ENCODE data around the gene MED23.

MED23 gene, protein sequence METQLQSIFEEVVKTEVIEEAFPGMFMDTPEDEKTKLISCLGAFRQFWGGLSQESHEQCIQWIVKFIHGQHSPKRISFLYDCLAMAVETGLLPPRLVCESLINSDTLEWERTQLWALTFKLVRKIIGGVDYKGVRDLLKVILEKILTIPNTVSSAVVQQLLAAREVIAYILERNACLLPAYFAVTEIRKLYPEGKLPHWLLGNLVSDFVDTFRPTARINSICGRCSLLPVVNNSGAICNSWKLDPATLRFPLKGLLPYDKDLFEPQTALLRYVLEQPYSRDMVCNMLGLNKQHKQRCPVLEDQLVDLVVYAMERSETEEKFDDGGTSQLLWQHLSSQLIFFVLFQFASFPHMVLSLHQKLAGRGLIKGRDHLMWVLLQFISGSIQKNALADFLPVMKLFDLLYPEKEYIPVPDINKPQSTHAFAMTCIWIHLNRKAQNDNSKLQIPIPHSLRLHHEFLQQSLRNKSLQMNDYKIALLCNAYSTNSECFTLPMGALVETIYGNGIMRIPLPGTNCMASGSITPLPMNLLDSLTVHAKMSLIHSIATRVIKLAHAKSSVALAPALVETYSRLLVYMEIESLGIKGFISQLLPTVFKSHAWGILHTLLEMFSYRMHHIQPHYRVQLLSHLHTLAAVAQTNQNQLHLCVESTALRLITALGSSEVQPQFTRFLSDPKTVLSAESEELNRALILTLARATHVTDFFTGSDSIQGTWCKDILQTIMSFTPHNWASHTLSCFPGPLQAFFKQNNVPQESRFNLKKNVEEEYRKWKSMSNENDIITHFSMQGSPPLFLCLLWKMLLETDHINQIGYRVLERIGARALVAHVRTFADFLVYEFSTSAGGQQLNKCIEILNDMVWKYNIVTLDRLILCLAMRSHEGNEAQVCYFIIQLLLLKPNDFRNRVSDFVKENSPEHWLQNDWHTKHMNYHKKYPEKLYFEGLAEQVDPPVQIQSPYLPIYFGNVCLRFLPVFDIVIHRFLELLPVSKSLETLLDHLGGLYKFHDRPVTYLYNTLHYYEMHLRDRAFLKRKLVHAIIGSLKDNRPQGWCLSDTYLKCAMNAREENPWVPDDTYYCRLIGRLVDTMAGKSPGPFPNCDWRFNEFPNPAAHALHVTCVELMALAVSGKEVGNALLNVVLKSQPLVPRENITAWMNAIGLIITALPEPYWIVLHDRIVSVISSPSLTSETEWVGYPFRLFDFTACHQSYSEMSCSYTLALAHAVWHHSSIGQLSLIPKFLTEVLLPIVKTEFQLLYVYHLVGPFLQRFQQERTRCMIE (N-terminal part only)
- total RNA-seq, result 96.0 to 121 reads per million in 2 donors

DNA sequence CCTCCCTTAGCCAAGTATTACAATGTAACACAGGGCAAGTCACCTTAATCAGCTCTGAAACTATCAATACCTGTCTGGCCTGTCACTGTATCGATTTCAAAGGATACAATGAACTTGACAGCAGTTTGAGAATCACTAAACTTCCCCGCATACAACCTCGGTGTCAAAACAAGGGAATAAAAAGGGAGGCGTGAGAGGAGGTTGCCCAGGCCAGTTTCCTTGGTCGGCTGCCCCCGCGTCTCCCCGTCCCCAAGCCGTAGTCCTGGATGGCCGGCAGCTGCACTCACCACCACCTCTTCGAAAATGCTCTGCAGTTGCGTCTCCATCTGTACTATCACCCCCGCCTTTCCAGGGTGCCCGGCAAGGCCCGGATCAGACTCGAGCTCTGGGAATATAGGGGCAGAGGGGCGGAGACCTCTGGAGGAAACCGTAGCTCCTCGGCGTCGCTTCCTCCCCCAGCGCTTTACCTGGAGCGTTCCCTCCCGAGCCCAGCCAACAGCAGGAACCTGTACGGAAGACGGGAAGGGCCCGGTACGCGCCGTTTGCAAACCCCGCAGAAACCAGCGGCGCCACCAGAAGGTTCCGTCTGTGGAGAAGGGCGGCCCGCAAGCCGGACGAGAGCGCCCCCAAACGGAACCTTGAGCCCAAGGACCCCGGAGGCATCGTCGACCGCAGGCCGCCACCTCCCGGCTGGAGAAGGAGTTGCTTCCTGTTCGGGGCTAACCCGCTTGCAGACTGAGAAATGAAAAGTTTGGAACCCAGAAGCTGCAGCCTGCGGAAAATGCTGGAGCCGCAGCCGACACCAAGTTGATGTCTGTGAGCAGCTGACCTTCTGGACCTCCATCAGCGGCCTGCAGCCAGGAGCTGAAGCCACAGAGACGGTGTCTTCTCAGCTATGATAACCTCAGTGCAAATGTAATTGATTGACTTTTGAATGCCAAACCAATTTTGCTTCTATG is at the start of gene MED23:
MED23 (minus strand) TSS at position 519 of the 959 bp plus-strand sequence; CDS start at position 326, 193 bp downstream.
- peak; percentile 95 for DNase-seq

DNA sequence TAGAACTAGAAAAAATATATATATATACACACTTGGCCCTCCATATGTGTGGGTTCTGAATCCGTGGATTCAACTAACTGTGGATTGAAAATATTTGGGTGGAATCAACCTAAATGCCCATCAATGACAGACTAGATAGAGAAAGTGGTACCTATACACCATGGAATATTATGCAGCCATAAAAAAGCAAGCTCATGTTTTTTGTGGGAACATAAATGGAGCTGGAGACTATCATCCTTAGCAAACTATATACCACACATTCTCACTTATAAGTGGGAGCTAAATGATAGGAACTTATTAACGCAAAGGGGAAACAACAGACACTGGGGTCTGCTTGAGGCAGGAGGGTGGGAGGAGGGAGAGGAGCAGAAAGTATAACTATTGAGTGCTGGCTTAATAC is 45.1 kb upstream of the MED23 start:
- DNase-seq, result no peak

DNA sequence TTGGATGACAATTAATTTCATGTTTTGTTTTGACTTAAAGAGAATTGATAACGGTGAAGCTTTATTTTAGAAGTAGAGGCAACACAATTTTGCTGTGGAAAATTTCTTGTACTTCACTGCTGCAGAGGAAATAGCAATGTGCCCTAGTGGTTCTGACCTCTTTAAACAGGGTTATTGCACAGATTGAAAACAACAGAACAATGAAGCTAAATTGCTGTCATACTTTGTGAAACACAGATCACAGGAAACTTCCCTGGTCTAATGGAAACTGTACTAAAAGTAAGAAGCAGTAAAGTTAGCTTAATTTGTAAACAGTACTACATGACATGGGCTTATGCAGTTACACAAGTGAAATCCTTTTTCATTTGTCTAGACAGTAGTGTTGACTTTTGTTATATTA is 41.8 kb upstream of the MED23 start:
- DNase-seq, result no peak

DNA sequence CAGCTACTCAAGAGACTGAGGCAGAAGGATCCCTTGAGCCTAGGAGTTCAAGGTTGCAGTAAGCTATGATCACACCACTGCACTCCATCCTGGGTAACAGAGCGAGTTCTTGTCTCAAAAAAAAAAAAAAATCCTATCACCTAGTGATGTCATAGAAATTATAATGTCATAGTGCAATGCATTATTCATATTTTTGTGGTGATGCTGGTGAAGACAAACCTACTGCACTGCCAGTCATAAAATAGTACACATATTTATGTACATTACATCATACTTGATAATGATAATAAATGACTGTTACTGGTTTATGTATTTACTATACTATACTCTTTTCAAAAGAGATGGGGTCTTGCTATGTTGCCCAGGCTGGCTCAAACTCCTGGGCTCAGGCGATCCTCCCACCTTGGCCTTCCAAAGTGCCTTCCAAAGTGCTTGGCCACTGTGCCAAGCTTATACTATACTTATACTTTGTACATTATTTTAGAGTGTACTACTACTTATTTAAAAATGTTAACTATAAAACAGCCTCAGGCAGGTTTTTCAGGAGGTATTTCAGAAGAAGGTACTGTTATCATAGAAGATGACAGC is 35.6 kb upstream of the MED23 start:
- no peak for DNase-seq

DNA sequence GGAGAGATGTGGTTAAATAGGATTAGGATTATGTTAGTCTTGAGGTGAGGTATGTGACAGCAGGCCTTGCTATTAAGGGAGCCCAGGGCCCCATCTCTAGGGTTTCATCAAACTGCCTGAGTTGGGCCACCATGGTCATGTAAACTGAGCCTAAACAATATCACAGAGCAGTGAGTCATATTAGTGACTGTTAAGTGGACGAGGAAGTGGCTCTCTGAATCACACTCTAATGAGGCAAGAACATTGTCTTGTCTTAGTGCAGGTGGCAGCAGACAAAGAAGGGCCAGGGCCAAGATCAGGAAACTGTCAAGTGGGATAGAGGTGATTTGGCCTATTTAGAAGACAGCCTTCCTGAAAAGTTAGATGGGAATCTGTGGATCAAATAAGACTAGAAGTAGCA is 32.2 kb upstream of the MED23 start:
- no peak for DNase-seq

DNA sequence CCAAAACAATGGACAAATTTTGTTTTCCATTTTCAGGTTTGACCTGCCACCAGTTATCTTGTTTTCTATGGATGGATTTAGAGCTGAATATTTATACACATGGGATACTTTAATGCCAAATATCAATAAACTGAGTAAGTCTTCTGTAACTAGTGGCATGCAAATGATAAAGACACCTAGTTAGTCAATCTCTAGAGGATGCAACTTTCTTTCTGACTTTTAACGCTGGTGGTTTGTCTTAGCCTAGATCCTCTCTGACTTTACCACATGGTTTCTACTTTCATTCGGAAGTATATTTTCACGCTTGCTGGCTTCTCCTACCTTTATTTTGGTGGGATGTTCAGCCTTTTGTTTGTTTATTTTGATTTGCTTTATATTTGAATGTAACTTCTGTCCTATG is 30.2 kb upstream of the MED23 start:
- no peak for DNase-seq

DNA sequence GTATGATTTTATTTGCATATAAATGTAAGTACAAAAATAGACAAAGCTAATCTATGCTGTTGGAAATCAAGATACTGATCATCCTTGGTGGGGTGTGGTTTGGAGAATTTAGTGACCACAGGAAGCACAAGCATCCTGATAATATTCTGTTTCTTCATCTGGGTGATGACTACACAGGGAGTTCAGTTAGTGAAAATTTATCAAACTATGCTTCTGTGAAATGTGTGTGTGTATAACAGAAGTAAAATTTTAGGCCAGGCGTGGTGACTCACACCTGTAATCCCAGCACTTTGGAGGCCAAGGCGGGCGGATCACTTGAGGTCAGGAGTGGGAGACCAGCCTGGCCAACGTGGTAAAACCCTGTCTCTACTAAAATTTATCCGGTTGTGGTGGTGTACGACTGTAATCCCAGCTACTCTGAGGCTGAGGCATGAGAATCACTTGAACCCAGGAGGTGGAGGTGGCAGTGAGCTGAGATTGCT is 29.6 kb upstream of the MED23 start:
- DNase-seq, result no peak

DNA sequence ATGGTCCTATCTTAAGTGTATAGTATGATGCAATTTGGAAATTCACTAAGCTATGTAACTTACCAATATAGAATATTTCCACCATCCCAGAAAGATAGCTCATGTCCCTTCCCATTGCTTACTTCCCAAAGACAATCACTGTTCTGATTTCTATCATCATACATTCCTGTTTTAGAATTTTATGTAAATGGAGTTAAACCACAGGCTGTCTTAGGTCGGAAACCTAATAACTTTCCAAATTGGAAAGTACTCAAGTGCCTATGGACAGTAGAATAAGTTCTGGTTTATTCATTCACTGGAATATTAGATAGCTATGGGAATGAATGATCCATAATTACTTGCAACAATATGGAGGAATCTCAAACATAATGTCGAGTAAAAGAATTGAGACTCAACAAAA is 29.2 kb upstream of the MED23 start:
- DNase-seq, result no peak

DNA sequence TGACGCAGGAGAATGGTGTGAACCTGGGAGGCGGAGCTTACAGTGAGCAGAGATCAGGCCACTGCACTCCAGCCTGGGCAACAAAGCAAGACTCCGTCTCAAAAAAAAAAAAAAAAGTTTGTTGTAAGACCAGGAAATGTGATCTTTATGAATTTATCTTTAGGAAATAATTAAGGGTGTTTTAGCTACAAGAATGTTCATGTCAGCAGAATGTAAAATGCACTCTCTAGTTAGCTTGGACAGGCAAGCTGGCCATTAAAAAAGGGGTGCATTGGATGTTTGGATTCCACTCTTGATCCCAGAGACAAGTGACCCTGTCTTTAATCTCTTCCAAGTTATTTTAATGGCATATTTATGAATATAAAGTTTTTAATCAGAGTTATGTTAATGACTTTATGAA is 28.6 kb upstream of the MED23 start:
- DNase-seq, result no peak

DNA sequence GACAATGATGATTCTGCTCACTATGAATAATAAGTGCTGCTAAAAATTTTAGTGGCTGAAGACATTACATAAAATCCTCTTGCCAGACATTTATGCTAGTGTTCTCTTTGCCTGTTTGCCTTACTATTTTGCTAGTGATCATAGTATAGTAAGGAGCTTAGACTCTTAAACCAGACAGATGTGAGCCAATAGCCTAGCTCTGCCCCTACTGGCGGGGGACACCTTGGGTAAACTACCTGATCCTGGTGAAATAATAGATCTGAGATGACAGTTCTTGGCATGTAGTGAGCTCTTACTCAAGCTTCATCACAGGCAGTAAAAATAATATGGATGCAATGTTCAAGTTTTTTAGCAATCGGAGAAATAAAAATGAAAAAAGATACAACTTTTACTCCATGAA is 27.9 kb upstream of the MED23 start:
- DNase-seq, result no peak

DNA sequence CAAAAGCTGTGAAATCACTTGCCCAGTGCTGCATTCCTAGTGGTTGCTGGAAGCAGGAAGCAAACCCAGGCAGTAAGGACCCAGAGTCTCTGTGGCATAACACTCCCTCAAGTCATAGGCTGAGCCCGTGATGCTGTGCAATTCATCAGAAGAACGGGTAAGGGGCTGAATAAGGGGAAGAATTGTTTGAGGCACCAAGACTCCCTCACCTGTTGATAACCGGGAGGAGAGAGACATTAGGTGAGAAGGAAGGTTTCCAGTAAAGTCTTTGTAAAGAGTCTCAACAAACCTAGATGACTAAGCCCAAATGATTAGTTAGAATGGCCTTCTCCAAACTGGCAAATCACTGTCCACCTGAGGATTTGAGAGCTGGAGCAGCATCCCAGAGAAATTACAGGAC is 27.3 kb upstream of the MED23 start:
- no peak for DNase-seq

DNA sequence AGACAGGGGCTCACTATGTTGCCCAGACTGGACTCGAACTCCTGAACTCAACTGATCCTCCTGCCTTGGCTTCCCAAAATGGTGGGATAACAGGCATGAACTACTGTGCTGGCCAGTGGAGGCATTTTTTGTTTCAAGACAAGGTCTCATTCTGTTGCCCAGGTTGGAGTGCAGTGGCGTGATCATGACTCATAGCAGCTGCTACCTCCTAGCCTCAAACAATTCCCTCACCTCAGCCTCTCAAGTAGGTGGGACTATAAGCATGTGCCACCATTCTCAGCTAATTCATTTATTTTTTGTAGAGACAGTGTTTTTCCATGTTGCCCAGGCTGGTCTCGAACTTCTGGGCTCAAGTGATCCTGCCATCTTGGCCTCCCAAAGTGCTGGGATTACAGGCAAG is 26.3 kb upstream of the MED23 start:
- no peak for DNase-seq

DNA sequence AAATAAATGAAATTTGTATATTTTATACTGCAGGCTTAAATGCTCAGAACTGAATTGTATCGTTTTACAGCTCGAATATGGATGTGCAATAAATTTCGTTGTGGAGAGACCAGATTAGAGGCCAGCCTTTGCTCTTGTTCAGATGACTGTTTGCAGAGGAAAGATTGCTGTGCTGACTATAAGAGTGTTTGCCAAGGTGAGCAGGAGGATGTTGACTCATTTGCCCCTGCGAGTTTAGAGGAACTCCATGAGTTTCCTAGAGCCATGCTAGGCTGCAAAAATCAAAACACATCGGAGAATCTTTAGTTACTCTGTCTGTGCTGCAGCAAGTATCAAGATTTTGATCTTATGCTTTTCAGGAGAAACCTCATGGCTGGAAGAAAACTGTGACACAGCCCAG is 24.4 kb upstream of the MED23 start:
- DNase-seq, result no peak

DNA sequence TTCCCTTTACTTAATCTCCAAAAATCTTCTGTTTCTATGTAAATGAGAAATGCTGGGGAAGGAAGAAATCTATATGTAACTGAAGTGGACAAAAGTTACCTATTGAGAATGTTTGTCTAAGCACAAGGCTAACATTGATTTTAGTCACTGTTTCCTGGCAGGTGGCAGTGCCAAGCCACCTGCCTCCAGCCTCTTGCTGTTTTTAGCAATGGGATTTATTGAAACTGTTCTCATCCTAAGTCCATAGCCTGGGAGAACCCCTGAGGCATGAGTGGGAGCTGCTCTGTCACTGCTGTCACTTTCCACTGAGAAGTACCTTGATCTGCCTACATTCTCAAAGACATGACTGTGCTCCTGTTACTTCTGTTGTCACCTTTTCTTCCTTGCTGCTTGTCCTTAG is 23.7 kb upstream of the MED23 start:
- DNase-seq, result no peak

DNA sequence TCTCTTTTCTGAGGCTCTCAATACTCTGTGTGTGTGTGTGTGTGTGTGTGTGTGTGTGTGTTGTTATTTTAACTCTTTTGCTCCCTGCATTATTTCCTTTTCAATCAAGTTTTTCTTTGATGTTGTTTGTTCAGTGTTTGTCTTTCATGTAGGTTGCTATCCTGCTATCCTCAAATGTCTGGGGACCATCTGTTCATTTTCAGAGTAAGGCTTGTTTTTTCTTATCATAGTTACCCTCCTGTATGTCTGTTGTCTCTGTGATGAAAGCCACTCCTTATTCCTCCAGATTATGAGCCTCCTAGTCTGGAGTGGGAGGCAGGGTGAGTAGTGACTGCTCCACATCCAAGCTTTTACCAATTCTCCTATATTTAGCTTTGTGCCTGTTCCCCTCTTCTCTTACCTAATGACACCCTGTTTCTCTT is 18.2 kb upstream of the MED23 start:
- DNase-seq, result no peak

DNA sequence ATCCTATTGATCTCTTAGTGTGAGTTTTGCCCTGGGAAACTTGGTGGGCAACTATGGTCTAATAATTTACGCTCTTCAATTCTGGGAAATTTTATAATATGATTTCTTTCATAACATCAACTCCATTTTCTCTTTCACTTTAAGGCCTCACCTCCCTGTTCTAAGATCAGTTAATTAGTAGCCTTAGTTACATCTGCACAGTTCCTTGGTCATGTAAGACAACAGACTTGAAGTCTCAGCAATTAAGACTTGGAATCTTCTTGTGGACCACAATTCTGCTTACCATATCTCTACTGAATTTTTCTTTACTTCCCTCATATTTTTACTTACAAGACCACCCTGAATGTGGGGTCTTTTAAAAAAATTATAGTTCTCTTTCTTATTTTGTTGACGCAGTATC is 17.8 kb upstream of the MED23 start:
- DNase-seq, result no peak

DNA sequence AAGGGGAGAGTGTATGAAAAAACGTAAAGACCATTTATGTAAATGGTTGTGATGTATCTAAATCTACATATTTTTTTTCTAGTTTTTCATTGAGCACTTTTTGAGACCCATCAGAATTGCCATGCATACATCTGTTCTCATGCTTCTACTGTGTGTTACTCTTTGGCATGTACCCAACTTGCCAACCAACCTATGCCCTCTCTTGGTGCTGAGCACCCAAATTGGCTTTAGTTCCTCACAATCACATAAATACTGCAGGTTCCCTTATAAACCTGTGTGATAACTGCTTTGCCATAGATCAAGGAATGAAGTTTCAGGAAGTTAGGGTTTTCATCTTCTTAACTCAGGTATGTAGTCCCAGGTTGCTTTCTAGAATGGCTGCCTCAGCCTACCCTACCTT is 16.9 kb upstream of the MED23 start:
- no peak for DNase-seq

DNA sequence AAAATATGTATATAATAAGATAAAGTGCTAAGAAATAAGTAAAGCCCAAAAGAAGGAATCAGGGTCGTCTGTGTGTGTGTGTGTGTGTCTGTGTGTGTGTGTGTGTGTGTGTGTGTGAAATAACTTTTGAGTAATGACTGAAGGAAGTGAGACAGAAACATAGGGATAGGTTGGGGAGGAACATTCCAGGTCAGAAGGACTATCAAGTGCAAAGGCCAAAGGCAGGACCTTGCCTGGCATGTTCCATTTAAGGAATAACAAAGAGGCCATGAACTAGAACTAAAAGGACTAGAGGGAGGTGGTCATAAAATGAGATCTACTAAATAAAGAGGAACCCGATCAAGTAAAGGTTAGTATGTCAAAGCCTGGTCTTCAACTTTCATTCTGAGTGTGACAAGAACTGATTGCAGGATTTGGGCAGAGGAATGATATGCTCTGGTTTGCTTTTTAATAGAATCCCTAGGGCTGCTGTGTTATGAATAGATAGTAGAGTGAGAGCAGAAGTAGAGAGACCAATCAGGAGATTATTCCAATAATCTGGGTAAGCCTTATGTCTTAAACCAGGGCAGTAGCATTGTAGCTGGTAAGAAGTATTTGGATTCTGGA is 15.9 kb upstream of the MED23 start:
- DNase-seq, result no peak

DNA sequence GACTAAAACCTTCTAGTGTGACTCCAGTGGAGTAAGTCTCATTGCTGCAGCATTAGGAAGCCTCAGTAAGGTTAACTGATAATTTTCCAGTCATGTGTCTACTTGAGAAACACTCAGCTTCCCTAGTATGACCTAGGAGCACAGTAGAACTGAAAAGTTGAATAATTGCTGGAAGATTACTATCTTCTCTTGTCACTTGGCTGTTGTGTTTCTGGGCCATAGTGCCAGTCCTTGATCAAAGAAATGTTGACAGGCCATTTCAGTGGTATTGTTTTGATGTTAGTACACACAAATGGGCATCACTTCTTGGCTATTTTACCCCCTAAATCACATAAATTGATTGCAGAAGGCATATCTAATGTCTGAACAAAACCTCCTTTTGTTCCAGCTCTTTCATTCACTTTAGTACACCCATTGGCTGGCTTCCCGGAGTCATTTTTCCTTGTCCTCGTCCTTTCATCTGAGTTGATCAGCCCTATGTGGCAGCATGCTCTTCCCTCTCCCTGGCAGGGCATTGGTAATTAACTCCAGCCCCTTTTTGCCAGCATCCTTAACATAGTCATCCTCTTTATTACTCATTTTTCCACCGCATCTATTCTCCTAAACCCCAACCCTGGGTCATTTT is 15.1 kb upstream of the MED23 start:
- no peak for DNase-seq

DNA sequence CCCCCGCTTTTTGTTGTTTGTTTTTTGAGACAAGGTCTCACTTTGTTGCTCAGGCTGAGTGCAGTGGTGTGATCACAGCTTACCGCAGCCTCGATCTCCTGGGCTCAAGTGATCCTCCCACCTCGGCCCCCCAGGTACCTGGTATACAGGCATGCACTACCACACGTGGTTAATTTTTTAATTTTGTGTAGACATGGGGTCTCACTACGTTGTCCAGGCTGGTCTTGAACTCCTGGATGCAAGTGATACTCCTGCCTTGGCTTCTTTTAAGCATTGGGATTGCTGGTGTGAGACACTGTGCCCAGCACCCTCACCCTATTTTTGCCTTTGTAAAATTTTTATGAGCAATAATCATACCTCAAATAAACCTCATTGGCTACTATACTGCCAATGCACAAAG is 14.5 kb upstream of the MED23 start:
- no peak for DNase-seq
